GM19043 (cell line): ENCODE data around the gene MUS81.

Source experiments
- ATAC-seq: cut with Tn5 transposase; IDR thresholded peaks from one replicate; pipeline ENCODE4 v1.9.1; 2021; ENCODE audit warnings: low read depth; ENCODE audit not compliant: unreplicated experiment

Gene MUS81

GRCh38 chr11:65859812-65860277 lies 388 bp upstream of the MUS81 start:
- ATAC-seq = no peak

GRCh38 chr11:65861165-65861505 lies 902 bp downstream of the MUS81 start:
- ATAC-seq = no peak

- ATAC-seq = no peak
Observed at GRCh38 chr11:65861533-65862183, 1.4 kb downstream of the MUS81 start.

- no peak for ATAC-seq
Observed at GRCh38 chr11:65862191-65862735, 2.0 kb downstream of the MUS81 start.

DNA sequence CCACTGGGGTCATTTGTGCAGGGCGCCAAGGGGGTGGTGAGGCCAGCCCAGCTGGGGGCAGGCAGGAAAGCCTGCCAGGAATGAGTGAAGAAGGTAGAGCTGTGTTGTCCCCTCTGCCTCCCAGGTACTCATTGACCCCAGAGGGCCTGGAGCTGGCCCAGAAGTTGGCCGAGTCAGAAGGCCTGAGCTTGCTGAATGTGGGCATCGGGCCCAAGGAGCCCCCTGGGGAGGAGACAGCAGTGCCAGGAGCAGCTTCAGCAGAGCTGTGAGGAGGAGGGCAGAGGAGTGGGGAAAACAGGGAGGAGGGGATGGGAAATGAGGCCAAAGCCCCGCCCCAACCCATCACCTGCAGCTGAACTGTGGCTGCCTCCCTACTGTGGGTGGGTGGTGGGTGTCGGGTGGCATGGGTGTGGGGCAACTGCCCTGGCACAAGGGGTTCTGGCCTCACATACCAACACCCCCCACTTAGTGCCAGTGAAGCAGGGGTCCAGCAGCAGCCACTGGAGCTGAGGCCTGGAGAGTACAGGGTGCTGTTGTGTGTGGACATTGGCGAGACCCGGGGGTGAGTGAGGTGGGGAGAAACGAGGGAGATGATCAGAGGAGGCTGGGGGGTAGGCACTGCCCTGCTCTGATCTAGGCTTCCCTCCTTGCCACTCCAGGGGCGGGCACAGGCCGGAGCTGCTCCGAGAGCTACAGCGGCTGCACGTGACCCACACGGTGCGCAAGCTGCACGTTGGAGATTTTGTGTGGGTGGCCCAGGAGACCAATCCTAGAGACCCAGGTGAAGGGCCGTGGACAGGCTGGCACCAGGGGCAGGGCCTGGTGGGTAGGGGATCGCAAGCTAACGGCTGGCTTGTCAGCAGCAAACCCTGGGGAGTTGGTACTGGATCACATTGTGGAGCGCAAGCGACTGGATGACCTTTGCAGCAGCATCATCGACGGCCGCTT lies 3.0 kb downstream of the MUS81 start:
- no peak for ATAC-seq

DNA sequence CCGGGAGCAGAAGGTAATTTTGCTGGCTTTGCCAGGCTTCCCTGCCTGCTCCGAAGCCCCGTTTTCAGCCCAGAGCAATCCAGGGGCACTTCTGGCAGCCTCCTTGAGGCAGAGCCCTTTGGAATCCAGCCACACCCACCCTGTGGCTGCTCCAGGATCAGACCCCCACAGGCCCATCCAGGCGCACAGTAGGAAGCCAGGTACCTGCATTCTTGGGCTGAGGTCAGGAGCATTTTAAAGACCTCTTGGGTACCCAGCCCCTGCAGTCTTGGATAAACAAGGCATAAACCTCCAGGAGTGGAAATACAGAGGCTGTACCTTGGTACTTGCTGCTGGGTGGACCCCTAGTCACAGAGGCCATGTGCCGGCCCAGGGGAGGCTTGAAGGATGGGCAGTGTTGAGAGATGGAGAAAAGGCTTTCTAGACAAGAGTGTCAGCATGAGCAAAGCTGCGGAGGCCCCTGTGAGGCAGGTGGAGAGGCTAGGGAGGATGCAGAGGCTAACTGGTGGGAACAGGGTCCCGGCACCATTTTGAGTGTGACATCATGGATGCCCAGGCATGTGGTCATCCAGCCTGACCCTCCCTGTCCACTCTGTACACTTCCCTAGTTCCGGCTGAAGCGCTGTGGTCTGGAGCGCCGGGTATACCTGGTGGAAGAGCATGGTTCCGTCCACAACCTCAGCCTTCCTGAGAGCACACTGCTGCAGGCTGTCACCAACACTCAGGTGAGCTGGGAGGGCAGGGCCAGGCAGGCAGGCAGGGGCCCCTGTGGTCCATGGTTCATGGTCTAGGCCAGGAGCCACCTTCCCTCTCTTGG lies 3.9 kb downstream of the MUS81 start:
- ATAC-seq = no peak

DNA sequence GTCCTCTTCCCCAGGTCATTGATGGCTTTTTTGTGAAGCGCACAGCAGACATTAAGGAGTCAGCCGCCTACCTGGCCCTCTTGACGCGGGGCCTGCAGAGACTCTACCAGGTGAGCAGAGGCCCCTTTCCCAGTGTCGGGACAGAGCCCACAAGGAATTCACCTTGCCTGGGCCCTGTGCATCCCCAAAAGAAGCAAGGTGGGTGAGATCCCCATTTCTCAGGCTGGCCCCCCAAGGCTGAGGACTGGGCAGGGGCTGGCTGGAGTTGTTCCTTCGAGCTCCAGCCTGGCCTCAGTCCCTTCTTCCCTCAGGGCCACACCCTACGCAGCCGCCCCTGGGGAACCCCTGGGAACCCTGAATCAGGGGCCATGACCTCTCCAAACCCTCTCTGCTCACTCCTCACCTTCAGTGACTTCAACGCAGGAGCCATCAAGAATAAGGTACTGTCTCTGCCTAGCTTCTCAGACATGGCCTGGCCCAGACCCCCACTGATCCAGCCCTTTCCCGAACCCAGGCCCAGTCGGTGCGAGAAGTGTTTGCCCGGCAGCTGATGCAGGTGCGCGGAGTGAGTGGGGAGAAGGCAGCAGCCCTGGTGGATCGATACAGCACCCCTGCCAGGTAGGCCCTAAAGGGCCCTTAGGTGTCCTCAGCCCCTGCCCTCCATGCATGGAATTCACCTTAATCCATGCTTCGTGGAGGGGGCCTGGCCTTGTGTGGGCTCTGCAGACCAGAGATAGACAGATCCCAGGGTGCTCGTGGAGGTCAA lies 4.7 kb downstream of the MUS81 start:
- no peak for ATAC-seq

DNA sequence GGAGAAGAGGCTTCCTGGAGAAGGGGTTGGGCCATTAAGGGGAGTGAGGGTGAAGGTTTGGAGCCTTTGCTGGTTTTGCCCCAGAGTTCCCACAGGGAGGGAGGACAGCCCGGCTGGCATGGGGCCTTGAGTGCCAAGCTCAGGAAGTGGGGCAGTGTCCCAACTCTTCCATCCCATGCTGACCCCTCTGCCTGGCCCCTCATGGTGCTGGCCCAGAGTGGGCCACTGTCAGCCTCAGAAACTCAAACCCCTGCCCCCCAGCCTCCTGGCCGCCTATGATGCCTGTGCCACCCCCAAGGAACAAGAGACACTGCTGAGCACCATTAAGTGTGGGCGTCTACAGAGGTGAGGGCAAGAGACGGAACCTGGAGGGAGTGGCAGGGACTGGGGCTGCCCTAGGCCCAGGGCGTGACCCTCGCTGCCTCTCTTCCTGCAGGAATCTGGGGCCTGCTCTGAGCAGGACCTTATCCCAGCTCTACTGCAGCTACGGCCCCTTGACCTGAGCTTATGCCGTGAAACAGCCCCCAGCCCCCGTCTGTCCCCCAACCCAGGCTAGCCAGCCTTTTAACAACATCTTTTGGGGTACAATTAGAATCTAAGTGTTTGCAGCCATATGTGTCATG lies 5.4 kb downstream of the MUS81 start:
- no peak for ATAC-seq

DNA sequence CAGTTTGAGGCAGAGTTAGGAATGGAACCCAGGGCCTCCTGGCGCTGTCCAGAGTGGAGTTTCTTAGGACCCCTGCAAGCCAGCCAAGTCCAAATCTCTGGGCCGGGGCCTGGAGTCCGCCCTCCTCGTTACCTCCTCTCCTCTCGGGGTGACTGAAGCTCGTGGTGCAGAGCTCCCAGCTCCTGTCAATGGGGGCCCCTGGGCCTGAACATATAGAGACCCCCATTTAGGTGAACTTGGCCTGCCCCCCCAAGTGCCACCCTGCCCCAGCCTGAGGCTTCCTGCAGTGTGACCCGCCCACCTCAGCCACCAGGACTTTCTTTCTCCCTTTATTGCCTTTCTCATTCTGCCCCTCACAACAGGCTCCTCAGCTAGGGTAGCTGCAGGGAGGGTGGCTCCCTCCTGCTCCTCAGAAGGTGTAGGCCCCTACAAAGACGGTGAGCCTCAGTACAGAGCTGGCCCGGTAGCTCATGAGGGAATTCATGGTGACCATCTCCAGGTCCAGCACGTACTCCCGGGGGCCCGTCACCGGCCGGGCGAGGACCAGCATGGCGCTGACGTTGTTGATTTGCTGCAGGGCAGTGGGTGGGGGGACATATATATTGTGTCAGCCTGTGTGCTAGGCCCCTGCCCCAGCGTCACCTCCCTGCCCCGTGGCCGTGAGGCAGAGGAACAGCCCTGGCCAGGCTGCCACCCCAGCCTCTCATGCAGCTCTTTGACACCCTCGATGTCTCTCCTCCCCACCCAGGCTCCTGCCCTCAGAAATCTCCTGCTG lies 6.5 kb downstream of the MUS81 start:
- no peak for ATAC-seq

DNA sequence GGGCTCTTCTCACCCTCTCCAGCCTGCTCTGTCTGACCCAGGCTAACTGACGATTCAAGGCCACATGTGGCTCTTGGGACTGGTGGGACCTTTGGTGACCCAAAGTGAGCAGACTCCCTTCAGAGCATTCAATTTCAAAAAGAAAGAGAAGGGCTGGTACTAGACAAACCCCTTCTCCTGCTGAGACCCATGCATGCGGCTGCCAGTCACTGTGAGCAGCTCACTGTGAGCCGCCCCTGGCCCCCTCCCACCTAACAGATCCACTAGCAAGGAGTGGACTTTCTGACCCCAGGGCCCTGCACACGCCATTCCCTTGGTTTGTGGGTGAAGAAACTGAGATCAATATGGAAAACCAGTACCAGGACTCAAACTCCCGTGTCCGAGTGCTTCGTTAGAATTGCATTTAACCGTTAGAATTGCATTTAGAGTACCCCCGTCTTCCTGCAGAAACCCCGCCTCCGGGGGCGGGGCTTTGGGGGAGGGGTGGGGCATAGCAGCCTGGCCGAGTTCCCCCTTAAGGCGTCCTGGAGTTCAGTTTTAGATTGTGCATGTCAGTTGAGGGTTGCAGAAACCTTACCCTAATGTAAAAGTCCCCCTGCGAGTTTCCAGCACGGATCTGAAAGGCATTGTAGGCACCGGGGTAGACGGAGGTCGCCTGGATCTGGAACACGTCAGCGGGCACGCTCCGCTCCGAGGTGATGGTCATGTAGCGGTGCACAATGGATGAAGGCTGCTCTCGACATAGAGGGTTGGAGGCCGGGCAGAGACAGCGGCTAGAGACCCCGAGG lies 7.2 kb downstream of the MUS81 start:
- no peak for ATAC-seq

GRCh38 chr11:65868076-65868667 lies 7.9 kb downstream of the MUS81 start:
- ATAC-seq = no peak

- no peak for ATAC-seq
Observed at GRCh38 chr11:65868907-65869306, 8.7 kb downstream of the MUS81 start.

GRCh38 chr11:65869643-65870306 lies 9.5 kb downstream of the MUS81 start:
- no peak for ATAC-seq

DNA sequence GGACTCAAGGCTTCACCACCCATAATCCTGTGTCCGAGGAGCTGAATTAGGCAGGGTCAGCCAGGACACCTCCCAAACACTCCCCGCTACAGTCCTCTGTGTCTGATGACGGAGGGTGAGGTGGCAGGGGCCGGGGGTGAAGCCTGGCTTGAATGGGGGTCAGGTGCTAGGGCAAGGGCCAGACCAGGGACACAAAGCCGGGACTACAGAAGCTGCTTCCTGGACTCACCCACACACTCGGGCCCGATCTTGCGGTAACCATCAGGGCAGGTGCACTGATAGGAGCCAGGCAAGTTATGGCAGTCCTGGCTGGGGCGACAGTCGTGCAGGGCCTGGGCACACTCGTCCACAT lies 10.1 kb downstream of the MUS81 start:
- ATAC-seq = no peak

DNA sequence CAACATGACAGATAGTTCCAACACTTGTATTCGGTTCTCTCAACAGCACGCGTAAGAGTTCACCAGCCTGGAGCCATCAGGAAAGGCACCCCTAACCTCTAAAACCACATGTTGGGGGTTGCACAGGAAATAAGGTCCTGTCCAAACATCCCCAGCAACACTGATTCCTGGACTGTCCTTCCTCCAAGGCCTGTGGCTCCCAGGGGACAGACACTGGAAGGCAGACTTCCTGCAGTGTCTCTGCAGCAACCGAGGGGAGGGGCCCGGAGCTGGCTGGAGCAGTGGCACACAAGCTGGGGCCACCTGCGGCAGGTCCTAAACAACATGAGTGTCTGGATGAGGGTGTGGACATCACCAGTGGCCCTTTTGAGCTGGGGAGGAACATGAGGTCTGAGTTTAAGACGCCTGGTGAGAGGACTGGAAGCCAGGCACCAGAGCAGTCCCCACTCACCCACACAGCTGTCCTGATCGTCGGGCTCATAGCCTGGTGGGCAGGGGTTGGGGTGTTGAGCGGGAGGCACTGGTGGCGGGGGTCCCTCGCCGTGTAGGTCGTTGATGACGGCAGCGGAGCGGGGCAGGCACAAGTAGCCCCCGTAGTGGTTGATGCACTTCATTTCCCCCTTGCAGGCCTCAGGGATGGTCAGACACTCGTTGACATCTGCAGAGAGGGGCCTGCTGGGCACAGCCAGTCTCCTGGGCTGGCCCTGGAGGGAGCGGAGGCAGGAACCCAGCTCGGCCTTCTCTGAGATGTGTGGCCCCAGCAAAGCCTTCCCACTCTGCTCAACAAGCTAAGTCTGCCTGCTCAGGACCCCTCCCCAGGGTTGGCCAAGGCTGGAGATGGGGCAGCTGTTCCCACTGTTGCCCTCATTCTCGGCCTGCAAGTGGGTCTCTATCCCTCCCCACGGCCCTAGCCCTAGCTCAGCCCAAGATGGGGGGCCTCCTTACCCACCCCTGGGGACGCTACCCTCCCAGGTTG lies 10.8 kb downstream of the MUS81 start:
- ATAC-seq = no peak
